Activated T-cell treated with anti-CD3 and anti-CD28 coated beads, Interleukin-2, amount 50 U/mL, for 48 hours (primary cell): ENCODE measurements around the gene SULT4A1.
"Not testable (repeated sequence)": the region's sequence is repeated elsewhere in the genome, so short reads cannot be mapped to it uniquely, and the experiment has no call there.

Experiments
- DNase-seq, 2 experiments: peaks; one replicate each; pipeline ENCODE4 v3.0.0-alpha.2; 2020

Gene SULT4A1

DNA sequence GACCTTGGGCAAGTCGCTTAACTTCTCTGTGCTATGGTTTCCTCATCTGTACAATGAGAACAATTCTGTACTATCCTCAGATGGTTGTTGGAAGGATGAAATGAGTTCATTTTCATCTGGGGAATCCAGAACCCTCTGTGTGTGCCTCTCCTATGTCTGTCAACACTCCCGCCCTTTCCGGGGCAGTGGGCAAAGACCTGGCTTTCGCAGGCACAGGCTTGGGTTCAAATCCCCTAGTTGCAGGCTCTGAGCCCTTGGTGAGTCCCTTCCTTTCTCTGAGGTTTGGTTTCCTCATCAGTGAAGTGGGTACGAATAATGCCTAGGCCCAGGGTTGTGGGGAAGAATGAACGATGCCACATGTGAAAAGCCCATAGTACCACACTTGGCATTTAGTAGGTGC, 23.5 kb upstream of the SULT4A1 start:
- DNase-seq, result no peak

DNA sequence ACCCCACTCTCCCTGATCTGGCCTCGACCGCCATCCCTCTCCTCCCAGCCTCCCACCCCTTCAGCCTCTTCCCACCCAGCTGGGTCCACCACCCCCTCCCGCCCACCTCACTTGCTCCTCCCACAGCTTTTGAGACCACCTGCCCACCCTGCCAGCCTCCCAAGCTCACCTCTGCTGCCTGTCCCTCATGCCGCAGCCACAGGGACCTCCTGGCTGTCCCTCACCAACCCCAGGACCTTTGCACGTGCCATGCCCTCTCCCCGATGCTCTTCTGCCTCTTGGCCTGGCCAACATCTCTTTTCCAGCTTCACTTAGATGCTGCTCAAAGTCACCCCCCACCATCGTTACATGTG, 23.0 kb upstream of the SULT4A1 start:
- DNase-seq, result no peak

DNA sequence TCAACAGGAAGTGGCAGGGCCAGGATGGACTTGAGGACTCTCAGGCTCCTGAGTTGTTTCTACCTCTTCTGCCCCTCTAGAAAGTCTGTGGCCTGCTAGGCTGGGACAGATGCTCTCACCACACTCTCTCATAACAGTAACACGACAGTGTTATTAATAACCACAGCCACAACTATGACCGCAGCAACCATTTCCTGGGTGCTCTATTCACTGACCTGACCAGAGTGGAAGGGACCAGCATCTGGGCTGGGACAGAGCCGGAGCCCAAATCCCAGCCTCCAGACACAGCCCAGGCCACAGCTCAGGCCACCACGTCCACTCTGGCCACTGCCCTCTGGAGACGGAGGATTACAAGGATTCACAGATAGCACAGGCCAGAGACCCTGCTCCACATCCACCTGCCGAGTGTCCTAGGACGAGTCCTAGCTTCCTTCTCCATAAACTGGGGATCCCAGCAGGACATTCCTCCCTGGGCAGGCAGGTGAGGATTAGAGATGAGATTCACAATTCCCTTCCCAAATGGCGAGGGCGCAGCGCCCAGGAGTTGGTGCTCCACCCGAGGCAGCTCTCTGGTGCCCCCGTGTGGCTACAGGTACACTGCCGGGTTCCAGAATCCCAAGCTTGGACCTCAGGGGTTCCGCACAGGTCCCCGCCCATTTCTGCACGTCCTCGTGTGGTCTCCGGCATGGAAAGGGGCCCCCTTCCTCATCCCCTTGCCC, 22.4 kb upstream of the SULT4A1 start:
- DNase-seq, result peak; percentile 74

DNA sequence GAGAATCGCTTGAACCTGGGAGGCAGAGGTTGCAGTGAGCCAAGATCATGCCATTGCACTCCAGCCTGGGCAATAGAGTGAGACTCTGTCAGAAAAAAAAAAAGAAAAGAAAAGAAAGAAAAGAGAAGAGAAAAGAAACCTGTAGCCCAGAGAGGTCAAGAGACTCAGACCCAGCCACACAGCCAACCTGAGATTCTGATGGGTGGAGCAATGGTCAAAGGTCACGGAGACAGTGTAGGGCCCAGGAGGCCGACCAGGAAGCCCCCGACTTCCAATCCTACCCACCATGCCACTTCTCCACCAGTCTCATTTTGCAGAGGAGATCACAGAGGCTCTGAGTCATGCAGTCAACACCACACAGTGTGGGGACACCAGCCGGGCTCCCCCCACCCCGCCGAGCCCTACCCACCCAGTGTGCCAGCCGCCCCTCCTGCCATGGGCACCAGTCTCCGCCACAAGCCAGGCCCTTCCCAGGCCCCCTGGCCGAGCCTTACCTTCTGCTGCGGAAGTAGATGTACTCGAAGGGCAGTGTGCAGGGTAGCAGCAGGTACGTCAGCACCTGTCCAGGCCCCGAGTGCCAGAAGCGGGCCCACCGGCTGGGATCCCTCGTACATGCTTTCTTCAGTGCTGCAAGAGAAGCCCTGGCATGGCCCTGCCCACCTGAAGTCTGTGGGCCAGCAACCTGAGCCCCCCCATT, 21.6 kb upstream of the SULT4A1 start:
- no peak for DNase-seq

DNA sequence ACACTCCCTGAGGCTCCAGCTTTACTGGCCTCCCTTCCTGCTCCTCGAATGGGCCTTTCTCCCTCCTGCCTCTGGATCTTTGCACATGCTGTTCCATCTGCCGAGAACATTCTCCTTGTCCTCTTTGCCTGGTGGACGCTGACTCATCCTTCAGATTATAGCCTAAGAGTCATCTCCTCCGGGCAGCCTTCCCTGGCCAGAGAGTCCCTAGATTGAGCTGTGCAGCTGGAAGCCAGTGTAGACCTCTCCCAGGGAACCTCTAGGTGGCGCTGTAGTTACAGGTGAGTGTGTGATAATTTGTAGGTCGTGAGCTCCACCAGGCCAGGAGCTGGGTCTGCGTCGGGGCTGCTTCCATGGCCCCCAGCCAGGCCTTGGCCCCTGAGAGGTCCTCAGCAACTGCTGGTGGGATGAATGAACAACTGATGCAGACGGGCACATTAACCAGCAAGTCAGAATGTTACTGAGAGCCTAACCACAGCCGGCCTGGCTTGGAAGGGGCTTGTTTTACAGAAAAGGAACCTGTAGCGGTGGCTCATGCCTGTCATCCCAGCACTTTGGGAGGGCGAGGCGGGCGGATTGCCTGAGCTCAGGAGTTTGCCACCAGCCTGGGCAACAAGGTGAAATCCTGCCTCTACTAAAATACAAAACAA, 20.8 kb upstream of the SULT4A1 start:
- DNase-seq, result peak; percentile 66 to 67

DNA sequence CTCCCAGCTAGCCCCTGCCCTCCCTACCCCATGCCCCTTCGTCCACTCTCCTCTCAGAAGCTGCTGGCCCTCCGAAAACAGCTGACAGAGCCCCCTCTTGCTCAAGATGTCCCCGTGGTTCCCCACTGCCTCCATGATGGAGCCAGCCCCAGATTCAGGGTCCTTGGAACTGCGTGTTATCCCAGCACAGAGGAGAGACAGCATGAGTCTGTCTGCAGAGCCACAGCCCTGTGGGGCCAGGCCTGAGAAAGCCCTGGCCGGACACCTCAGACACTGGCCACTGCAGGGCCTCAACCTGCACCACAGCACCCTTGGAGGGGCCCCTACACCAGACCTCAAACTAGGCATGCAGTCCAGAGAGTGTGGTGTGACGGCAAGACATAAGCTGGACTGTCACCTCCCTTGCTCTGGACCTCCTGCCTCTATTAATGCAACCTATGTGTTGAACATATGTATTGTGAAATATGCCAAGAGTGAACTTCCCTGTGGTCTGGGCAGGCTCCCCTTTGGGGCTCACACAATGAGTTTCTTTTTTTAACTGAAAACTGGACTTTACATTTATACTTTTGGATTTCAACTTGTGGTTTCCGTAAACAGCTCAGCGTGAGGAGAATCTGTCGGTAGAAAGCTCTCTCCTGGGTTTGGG, 19.9 kb upstream of the SULT4A1 start:
- no peak for DNase-seq

DNA sequence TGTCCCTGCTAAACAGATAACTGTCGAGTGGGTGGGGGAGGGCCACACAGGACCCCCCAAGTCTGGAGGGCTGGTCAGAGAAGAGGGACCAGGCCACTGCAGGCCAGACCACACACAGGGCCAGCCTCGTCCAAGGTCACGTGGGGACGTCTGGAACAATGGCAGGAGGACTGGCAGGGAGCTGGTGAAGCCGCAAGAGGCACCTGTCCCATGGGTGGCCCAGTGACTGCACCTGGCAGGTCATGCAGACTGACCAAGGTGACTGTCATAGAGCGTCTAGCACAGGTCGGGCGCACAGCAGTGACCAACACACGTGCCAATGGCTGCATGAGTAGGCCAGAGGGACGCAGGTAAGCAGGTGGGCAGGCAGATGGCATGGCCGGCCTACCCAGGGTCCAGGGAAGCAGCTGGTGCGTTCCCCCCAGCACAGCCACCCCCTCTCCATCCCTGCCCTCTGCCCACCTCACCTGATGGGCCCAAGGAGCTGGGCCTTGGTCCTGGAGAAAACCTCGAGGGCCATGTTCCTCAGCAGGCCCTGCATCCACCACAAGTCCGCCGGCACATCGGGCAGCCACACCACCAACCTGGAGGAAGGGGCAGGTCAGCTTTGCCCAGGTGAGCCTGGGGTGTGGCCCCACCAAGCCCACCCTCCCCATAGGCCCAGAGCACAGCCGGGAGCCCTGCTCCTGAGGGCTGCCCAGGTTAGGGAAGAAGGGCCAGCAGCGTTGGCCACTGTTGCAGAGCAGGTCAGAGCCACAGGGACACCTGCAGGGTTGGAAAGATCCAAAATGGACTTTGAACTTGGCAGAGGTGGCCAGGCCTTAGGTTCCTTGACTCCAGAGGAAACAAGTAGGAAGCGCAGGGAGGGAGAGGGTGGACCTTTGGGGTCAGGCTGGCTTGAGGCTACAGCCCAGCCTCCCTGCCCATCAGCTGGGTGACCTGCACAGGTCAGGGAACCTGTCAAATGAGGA, 19.1 kb upstream of the SULT4A1 start:
- DNase-seq, result no peak

DNA sequence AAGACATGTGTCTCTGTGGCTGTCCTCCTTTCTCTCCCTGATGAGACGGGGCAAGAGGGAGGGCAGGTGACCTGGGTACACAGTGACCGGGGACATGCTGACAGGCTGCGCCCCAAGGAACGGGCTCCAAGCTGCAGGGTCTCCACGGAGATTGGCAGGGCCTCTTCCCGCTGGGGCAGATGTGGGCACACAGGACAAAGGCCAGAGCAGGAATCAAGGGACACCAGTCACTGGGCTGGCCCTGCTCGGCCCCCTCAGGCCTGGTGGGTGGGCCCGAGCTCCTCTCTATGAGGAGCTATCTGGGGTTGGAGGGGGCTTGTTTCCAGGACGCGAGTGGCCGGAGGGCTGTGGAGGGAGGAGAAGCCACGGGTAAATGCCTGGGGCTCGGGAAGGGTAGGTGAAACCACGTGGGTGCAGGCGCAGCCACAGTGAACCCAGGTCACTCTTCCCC, 18.3 kb upstream of the SULT4A1 start:
- no peak for DNase-seq

DNA sequence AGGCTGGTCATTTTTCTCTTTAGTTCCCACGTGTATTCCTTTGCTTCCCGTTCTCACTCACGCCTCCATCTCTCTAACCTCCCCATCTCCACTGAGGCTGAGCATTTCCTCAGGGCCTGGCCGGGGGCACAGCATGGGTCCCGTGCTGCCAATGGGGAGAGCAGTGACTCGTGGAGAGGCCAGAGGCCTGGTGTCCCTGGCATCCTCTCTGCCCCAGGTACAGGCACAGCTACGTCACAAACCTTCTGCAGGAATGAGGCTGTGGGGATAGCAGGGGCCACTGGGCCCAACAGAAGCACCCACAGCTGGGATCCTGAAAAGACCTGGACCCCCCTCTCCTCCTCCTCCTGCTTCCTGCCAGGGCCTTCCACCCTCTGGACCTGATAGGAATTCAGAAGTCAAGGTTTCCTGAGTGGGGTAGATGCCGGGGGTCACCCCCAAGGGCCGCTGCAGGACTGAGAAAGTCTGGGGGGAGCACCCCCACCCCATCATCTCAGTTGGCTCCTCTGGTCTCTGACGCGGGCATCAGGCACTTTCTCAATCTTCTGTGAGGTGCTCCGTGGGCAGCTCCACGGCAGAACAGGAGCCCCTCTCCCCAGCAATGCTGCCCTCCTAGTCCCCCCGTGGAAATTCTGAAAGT, 17.7 kb upstream of the SULT4A1 start:
- DNase-seq, result no peak

DNA sequence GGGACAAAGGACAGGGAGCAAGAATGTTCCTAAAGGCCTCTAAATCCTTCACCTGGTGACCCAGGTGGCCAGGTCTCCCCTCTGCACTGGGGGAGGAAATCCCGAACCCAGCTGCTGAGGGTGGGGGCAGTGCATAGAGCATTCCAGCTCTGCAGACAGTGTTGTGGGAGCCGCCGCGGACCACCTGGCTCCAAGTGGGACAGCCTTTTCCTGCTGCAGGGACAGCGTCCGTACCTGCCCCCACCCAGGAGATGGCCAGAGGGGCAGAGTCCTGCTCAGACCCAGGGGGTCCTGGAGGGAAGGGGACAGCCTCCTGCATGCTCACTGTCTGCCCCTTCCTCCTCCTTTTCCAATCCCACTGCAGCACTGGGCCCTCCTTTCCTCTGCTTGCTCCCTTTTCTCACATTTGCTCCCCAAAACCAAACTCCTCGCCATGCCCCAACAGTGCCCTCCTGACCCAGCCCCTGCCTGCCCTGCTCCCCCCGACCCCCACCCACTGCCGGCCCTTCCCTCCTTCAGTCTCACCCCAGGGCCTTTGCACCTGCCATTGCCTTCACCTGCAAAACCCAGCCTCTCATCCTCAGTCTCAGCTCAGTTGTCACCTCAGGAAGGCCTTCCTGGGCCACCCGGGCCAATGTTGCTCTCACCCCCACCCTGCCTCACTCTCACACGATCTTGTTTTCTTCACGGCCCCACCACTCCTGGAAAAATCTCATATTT, 16.7 kb upstream of the SULT4A1 start:
- DNase-seq, result no peak

DNA sequence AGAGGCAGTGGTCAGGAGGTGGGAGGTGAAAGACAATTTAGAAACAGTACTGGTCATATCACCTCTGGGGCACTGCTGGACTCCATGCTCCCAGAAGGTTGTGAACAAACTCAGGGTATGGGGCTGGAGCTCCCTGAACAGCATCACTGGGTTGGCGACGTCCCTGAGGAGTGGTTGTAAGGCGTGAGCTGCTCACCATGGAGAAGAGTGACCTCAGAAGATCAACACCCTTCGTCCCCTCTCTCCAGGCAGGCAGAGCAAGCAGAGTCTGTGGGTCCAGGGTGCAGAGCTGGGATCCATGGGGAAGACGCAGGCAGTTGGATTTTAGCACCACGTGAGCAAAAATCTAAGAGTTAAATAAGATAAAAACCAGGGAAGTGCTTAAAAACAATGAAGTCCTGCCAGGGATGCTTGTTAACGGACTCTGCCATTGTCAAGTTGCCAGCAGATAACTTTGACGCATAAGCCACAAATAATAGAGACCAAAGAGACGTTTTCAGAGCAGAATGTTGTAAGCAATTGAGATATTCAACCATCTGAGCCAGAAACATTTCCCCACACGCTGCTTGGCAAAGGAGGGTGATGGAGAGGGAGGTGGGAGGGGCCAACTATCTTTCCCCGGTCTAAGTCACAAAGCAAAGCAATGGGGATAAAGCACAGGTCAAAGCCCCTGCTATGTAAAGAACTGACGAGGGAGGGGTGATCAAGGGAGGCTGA, 15.9 kb upstream of the SULT4A1 start:
- no peak for DNase-seq

DNA sequence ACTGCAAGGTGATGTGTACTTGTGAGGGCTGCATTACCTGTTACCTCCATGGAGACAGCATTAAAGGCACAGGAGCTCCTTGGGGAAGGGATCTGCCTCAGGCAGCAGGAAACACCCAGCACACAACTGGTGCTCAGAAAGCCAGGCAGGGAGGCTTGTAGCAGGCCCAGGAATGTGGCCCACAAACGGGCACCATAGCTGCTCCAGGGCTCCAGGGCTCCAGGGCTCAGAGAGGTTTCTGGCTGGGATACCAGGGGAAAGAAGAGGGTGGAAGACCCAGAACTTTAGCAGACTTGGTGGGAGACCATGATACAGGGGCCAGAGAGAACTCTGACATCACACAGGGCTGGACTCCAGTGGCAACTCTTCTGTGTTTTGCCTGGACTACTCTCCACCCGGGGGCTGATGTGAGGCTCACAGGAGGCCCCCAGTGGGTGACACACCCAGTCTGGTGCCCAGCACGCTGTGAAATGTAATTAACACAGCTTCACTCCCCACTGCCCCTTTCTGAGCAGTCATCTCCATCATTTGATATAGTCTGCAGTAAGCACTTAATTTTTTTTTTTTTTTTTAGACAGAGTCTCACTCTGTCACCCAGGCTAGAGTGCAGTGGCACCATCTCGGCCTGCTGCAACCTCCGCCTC, 14.7 kb upstream of the SULT4A1 start:
- no peak for DNase-seq

DNA sequence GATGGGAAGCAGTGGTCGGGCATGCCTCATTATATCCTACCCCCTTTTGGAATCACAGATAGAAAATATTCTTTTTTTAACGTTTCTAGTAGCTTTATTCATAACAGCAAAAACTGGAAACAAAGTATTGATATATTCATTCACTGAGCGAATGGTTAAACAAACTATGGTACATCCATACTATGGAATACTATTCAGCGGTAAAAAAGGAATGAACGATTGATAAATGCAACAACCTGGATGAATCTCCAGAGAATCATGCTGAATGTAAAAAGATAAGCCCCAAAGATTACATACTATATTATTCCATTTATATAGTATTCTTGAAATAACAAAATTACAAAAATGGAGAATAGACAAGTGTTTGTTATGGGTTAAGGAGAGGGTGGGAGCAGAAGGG, 7.5 kb upstream of the SULT4A1 start:
- no peak for DNase-seq

DNA sequence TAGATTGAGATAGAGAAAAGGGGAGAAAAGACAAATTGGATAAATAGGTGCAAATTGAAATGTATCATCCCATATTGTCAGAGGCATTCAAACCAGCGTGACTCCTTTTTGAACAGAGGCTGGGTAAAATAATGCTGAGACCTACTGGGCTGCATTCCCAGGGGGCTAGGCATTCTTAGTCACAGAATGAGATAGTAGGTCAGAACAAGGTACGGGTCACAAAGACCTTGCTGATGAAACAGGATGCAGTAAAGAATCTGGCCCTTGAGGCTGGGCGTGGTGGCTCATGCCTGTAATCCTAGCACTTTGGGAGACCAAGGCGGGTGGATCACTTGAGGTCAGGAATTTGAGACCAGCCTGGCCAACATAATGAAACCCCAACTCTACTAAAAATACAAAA, 6.7 kb upstream of the SULT4A1 start:
- not testable (repeated sequence) for DNase-seq

DNA sequence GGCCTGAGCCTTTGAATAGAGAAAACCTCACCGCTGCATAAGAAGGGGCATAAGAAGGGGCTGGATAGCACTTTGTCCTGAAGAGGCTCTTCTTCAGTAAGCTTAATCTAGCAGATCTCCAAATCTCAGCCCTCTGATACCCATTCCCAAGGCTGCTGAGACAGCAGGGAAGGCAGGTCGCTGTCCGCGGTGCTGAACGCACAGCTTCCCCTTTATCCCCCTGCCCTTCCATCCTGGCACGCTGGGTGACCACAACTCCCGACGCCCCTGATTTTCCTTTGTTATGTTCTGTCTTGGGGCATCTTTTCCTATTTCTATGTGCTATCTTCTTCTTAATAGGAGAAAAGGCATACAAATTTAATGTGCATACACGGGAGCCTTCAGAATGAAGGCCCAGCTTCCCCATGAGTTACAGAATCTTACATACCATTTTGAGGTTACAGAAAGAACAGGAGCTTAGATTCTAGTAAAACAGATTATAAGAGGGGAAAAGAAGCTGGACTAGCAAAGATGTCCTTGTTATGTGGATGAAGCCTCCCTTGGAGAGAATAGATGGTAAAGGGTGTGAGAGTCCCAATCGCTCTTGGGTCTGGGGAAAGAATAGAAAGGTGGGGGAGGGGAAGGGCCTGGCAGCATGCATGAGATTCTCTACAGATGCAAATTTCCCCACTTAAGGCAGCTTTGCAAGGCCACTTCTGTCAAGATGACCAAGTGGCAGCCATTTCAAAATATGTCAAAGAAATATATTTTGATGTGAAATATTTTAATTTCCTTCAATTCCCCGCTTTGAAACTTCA, 5.7 kb upstream of the SULT4A1 start:
- DNase-seq, result peak in 1 of 2 experiments; percentile 36

DNA sequence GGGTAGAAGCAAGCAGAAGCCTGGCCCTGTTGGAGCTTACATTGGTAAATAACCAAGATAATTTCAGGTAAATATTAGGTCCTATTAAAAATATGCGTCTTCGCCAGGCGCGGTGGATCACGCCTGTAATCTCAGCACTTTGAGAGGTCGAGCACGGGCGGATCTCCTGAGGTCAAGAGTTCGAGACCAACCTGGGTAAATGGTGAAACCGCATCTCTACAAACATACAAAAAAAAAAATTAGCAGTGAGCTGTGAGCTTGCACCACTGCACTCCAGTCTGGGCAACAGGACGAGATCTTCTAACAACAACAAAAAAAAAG, 529 bp upstream of the SULT4A1 start:
- no peak for DNase-seq

DNA sequence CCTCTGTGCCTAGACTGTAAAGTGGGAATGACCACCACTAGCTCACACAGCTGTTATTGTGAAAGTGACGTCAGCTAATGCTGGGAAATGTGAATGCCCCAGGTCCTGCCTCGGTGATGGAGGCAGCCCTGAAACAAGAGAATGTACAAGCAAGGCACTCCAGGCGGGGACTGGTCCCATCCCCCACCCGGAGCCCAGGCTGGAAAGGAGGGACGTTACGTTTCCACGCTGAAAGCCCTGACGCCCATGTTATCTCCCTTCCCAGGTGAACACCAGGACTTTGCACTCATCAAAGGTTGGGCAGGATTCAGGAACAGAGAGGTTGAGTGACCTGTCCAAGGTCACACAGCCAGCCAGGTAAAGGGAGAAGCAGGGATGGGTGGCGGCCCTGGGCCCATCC, 784 bp downstream of the SULT4A1 start:
- no peak for DNase-seq

DNA sequence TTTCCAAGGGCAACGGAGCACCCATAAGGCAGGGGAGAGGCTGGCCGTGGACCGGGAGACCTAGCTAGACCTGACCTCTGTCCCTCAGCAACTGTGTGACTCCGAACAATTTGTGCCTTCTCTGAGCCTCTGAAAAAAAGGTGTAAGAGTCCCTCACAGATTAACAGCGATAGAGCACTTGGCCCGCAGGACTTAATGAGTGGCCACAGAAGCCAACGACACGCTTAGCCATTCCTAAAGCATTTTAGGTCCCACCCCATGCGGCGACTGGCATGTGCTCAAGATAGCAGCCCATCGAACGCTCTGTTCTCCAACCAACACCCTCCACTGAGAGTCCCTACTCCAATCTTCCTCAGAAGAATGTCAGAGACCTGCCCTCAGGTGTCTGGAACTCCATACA, 1.5 kb downstream of the SULT4A1 start:
- DNase-seq, result no peak

DNA sequence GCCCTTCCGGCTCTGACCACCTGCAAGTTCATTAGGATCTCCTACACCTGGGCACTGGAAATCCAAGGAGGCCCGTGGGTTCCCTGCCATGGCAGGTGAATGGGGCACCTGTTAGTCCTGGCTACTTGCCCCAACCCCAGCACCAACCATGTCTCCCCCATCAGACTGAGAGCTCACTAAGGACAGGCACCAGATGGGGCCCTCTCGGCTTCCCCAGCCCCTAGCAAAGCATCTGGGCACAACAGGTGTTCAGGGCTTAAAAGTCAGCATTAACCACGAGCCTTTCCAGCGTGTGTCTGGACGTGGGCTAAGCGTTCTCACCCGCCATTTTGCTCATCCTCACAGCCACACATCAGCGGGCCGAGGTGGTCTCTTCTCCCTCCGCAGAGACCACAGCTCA, 2.2 kb downstream of the SULT4A1 start:
- no peak for DNase-seq
